GM23248 (cell line): ENCODE data around the gene EVA1C. TPM values are rescaled to one million over a fixed set of nuclear protein-coding genes. Genes with fewer than 3 reads are reported as not detected.

Experiments used
- DNase-seq: peaks from one replicate; pipeline ENCODE4 v3.0.0-alpha.2; 2015
- H2AFZ ChIP-seq: fragments of 200-600 bp; sonication (generic); 2 replicates; pipeline ENCODE4 v1.6.1; 2016; ENCODE audit warnings: antibody characterized with exemption
- H3F3A ChIP-seq: fragments of 200-600 bp; sonication (generic); 2 replicates; pipeline ENCODE4 v1.6.1; 2016; ENCODE audit warnings: mild to moderate bottlenecking, antibody characterized with exemption, mixed run types; ENCODE audit not compliant: insufficient read depth
- H3K27ac ChIP-seq: fragments of 200-600 bp; sonication (generic); 2 replicates; pipeline ENCODE4 v1.5.1; 2016; ENCODE audit warnings: mild to moderate bottlenecking
- H3K27me3 ChIP-seq: fragments of 200-600 bp; sonication (generic); replicated peaks from 2 replicates; pipeline ENCODE4 v1.6.1; 2016; ENCODE audit warnings: mild to moderate bottlenecking; ENCODE audit not compliant: insufficient read depth
- H3K36me3 ChIP-seq: fragments of 200-600 bp; sonication (generic); 2 replicates; pipeline ENCODE4 v1.6.1; 2016; ENCODE audit warnings: low read depth, mild to moderate bottlenecking
- H3K4me1 ChIP-seq: fragments of 200-600 bp; sonication (generic); 2 replicates; pipeline ENCODE4 v1.6.1; 2016; ENCODE audit warnings: mild to moderate bottlenecking; ENCODE audit not compliant: insufficient read depth
- H3K4me2 ChIP-seq: fragments of 200-600 bp; sonication (generic); one replicate; pipeline ENCODE4 v1.6.1; 2016; ENCODE audit warnings: mild to moderate bottlenecking; ENCODE audit not compliant: unreplicated experiment
- H3K4me3 ChIP-seq: fragments of 200-600 bp; sonication (generic); 2 replicates; pipeline ENCODE4 v1.5.1; 2016; ENCODE audit warnings: mild to moderate bottlenecking
- H3K79me2 ChIP-seq: fragments of 200-600 bp; sonication (generic); 2 replicates; pipeline ENCODE4 v1.6.1; 2016; ENCODE audit warnings: mild to moderate bottlenecking; ENCODE audit not compliant: insufficient read depth
- H3K9ac ChIP-seq: fragments of 200-600 bp; sonication (generic); 2 replicates; pipeline ENCODE4 v1.6.1; 2016; ENCODE audit warnings: mild to moderate bottlenecking
- H3K9me2 ChIP-seq: fragments of 200-600 bp; sonication (generic); 2 replicates; pipeline ENCODE4 v1.6.1; 2016; ENCODE audit warnings: mixed run types, mild to moderate bottlenecking, moderate library complexity; ENCODE audit not compliant: insufficient read depth
- H3K9me3 ChIP-seq: fragments of 200-600 bp; sonication (generic); one replicate; pipeline ENCODE4 v1.6.1; 2017; ENCODE audit warnings: low read depth
- H4K20me1 ChIP-seq: fragments of 200-600 bp; sonication (generic); 2 replicates; pipeline ENCODE4 v1.6.0; 2016; ENCODE audit not compliant: insufficient read depth
- EZH2 ChIP-seq: fragments of 200-600 bp; sonication (generic); IDR thresholded peaks from 2 replicates; pipeline ENCODE4 v1.6.1; 2018; ENCODE audit warnings: antibody characterized with exemption, mild to moderate bottlenecking; ENCODE audit not compliant: insufficient read depth, poor library complexity, severe bottlenecking
- EZH2phosphoT487 ChIP-seq: fragments of 200-600 bp; sonication (generic); IDR thresholded peaks from 2 replicates; pipeline ENCODE4 v1.6.1; 2018; ENCODE audit warnings: antibody characterized with exemption, moderate library complexity, mild to moderate bottlenecking, low read depth; ENCODE audit not compliant: insufficient read depth
- WGBS, 2 experiments: methylation state at CpG; one replicate each; pipeline ENCODE4 v1.1.6; 2015 to 2017; ENCODE audit warnings: low lambda C conversion rate in 2 of 2, low coverage in 1 of 2; ENCODE audit errors: missing lambda C conversion rate in 2 of 2; 5-methylcytosine and 5-hydroxymethylcytosine counted together
- in situ Hi-C: fragments of 300-500 bp; cut with MboI; formaldehyde crosslinking; loops from 2 replicates; pipeline ENCODE4 v1.15.0; 2020
- polyA plus RNA-seq: library from polyadenylated mRNA; unstranded; fragments of >200 nt; fragmentation: Nextera tagmentation; extraction: Ambion mirVana; gene quantifications from 2 replicates; pipeline ENCODE4 v1.2.1, GENCODE V29; 2016
- total RNA-seq: library from RNA; depleted of rRNA; stranded (reverse); fragments of >200 nt; shearing (Covaris generic); gene quantifications from 2 replicates; pipeline ENCODE4 v1.2.3, GENCODE V29; 2014

EVA1C gene
- total and polyA plus RNA-seq, 2 experiments from 2014 or later, result 1.9 to 2.2 TPM

DNA sequence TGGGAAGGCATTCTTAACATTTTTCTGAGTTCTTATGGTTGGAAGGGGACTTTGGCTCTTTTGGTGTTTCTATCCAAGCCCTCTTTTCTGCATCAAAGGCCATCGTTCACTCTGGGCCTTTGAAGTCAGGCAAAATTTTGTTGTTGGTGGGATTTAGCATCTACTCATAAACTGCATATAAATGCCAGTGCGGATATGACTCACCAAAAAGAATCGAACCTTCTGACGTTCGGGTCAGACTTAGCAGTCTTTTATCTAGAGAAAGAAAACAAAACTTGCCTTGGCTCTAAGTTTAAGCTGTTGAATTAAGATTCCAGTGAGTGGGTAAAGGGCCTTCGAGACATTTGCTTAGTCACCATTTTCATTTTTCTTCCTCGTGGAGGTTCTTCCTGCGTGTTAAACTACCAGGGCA lies 51.4 kb downstream of the EVA1C start:
- peaks cover 7% of the 10 kb centered on the region; the same call in 1 of the 2 replicates for H3K4me1 ChIP-seq
- H3K27me3 ChIP-seq, result no peaks in the 10 kb centered on the region
- in situ Hi-C loops, result no loop called here
- no peaks in the 10 kb centered on the region for H3K9me2 ChIP-seq
- H3K9ac ChIP-seq, result peak overlapping the region; percentile 46
- H3K9me3 ChIP-seq, result no peaks in the 10 kb centered on the region
- H3K27ac ChIP-seq, result peak overlapping the region; percentile 68
- no peak overlapping the region for H3K4me2 ChIP-seq
- H4K20me1 ChIP-seq, result no peaks in the 10 kb centered on the region
- no peak overlapping the region for H3K4me3 ChIP-seq
- TF ChIP-seq EZH2 (no peak), EZH2phosphoT487 (no peak)
- DNase-seq, result peak; percentile 59
- H3K79me2 ChIP-seq, result no peaks in the 10 kb centered on the region
- 65 to 68% methylated on average over 8 of the region's 8 CpGs for WGBS, 2 experiments
- no peaks in the 10 kb centered on the region for H3K36me3 ChIP-seq
- H3F3A ChIP-seq, result no peaks in the 10 kb centered on the region
- H2AFZ ChIP-seq, result 0 out of 2 replicates have a peak overlapping the region, but pooled peaks have one; percentile 35

DNA sequence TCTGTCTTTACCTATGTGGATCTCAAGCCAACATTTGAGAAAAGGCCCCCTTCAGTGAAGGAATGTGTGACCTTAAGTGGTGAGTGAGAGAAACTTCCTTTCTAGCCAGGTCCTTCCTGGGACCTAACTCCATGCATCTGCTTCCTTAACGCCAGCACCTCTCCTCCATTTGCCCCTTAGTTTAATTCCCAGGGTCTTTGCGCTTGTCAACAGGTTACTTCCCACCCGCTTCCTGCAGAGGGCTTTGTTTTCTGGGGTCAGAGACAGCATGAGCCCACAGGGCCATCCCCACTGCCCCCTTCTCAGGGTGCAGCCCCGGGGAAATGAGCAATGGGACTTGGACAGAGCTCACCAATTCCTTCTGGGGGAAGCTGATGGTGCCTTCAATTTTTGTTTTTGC lies 54.8 kb downstream of the EVA1C start:
- H3K9ac ChIP-seq, result no peak overlapping the region
- H3K36me3 ChIP-seq, result no peaks in the 10 kb centered on the region
- 96 to 100% methylated on average over 4 of the region's 4 CpGs for WGBS, 2 experiments
- H3K79me2 ChIP-seq, result no peaks in the 10 kb centered on the region
- H2AFZ ChIP-seq, result no peak overlapping the region
- H3K27ac ChIP-seq, result no peak overlapping the region
- no peaks in the 10 kb centered on the region for H3K9me2 ChIP-seq
- H3F3A ChIP-seq, result no peaks in the 10 kb centered on the region
- H3K27me3 ChIP-seq, result no peaks in the 10 kb centered on the region
- H3K9me3 ChIP-seq, result no peaks in the 10 kb centered on the region
- H3K4me2 ChIP-seq, result no peak overlapping the region
- TF ChIP-seq EZH2phosphoT487, result no peak
- TF ChIP-seq EZH2, result no peak
- in situ Hi-C loops, result no loop called here
- H3K4me3 ChIP-seq, result no peak overlapping the region
- no peak for DNase-seq
- H3K4me1 ChIP-seq, result peaks cover 7% of the 10 kb centered on the region; the same call in 1 of the 2 replicates
- no peaks in the 10 kb centered on the region for H4K20me1 ChIP-seq

DNA sequence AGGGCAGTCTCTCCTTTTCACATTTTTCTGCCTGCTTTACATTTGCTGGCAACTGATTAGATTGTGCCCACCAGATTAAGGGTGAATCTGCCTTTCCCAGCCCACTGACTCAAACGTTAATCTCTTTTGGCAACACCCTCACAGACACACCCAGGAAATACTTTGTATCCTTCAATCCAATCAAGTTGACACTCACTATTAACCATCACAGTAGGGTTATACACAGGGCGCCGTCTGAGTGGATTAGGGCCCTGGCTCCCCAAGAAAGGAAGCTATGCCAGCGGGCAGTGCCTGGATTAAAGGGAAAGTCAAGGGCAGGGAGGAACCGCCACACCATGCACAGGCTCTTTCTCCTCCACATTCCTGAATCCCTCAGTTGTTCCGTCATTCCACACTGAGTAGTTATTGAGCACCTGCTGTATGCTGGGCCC lies 56.2 kb downstream of the EVA1C start:
- no peak overlapping the region for H3K4me2 ChIP-seq
- no peak overlapping the region for H3K4me3 ChIP-seq
- H3K9me2 ChIP-seq, result no peaks in the 10 kb centered on the region
- in situ Hi-C loops, result no loop called here
- no peaks in the 10 kb centered on the region for H3K27me3 ChIP-seq
- H3K79me2 ChIP-seq, result no peaks in the 10 kb centered on the region
- no peak overlapping the region for H2AFZ ChIP-seq
- no peaks in the 10 kb centered on the region for H3K36me3 ChIP-seq
- 64 to 70% methylated on average over 6 of the region's 6 CpGs for WGBS, 2 experiments
- no peak overlapping the region for H3K9ac ChIP-seq
- no peaks in the 10 kb centered on the region for H4K20me1 ChIP-seq
- no peaks in the 10 kb centered on the region for H3F3A ChIP-seq
- DNase-seq, result no peak
- H3K4me1 ChIP-seq, result peaks cover 3% of the 10 kb centered on the region; the same call in 1 of the 2 replicates
- TF ChIP-seq EZH2phosphoT487, result no peak
- no peak for TF ChIP-seq EZH2
- H3K9me3 ChIP-seq, result no peaks in the 10 kb centered on the region
- no peak overlapping the region for H3K27ac ChIP-seq

DNA sequence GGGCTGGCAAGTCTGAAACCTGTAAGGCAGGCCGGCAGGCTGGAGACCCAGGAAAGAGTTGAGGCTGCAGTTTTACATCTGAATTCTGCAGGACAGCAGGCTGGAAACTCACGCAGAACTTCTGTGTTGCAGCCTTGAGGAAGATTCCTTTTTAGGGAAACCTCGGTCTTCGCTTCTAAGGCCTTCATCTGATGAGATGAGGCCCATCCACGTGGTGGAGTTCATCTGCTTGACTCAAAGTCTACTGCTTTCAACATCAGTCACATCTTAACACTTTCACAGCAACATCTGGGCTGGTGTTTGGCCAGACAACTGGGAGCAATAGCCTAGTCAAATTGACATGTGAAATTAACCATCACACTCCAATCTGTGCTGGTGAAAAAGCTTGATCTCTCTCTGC lies 57.1 kb downstream of the EVA1C start:
- no peak for DNase-seq
- Histone ChIP-seq H3K9me2 (no peaks in the 10 kb centered on the region), H3K79me2 (no peaks in the 10 kb centered on the region), H3K27ac (no peak overlapping the region), H3F3A (peaks cover under 1% of the 10 kb centered on the region; the same call in 1 of the 2 replicates), H3K9me3 (no peaks in the 10 kb centered on the region), H3K4me1 (peaks cover under 1% of the 10 kb centered on the region), H3K36me3 (no peaks in the 10 kb centered on the region), H4K20me1 (no peaks in the 10 kb centered on the region), H3K4me2 (no peak overlapping the region), H3K27me3 (no peaks in the 10 kb centered on the region), H3K9ac (no peak overlapping the region), H2AFZ (no peak overlapping the region), H3K4me3 (no peak overlapping the region)
- TF ChIP-seq EZH2 (no peak), EZH2phosphoT487 (no peak)
- WGBS, 2 experiments, result 86 to 88% methylated on average over 5 of the region's 5 CpGs
- in situ Hi-C loops, result no loop called here

DNA sequence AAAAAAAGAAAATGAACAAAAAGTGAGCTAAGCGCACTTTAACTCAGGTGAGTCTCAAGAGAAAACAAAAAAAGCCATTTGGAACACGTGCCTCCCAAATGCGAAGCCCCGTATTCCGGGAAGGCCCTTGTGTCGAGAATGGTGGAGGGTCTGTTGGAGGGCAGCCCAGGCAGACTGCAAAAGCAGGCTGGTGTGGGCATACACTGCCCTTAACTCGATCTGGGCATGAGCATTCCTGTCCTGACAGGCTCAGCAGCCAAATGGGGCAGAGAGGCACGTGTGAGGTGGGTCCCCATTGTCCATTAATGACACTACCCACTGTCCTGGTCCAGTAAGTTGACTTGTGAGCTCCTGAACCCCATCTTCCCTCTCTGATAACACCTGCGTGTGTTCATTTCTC lies 57.7 kb downstream of the EVA1C start:
- no peak overlapping the region for H3K4me3 ChIP-seq
- TF ChIP-seq EZH2phosphoT487, result no peak
- TF ChIP-seq EZH2, result no peak
- H3F3A ChIP-seq, result peaks cover 6% of the 10 kb centered on the region
- no peak overlapping the region for H3K27ac ChIP-seq
- H4K20me1 ChIP-seq, result no peaks in the 10 kb centered on the region
- no peak overlapping the region for H3K9ac ChIP-seq
- no peak for DNase-seq
- H3K27me3 ChIP-seq, result no peaks in the 10 kb centered on the region
- H3K4me1 ChIP-seq, result peaks cover 6% of the 10 kb centered on the region
- no peak overlapping the region for H3K4me2 ChIP-seq
- H3K36me3 ChIP-seq, result no peaks in the 10 kb centered on the region
- no peaks in the 10 kb centered on the region for H3K9me2 ChIP-seq
- H3K9me3 ChIP-seq, result no peaks in the 10 kb centered on the region
- in situ Hi-C loops, result no loop called here
- H3K79me2 ChIP-seq, result no peaks in the 10 kb centered on the region
- no peak overlapping the region for H2AFZ ChIP-seq
- WGBS, 2 experiments, result 81 to 83% methylated on average over 9 of the region's 9 CpGs
